Measurements from ENCODE around the gene STAB2. TPM values are rescaled to one million over a fixed set of nuclear protein-coding genes. Genes with fewer than 3 reads are reported as not detected.
A peak's percentile ranks its signal among the peaks of the same experiment; 100 is the strongest.

Gene STAB2
- polyA plus RNA-seq, 1 of the 3 experiments (the other 2 are of a cell fraction), result not detected

DNA sequence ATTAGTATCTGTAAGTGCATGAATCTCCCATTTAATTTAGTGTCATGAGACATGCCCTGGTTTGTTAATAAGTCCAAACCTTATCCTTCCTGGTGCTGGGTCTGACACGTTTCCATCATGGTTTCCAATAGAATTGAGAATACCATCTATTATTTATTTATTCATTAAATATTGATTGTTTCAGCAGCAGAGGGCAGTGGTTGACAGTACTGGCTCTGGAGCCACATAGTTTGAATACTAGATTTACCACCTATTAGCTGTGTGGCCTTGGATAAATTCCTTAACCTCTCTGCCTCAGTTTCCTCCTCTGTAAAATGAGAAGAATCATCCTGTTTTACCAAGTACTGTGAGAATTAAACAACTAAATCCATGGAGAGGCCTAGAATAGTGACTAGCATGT, 941 bp upstream of the STAB2 start:
- ChIA-PET POLR2A (no interaction called here), CTCF (interaction anchor here (1.1 kb wide), 1 partner anchor 12 kb away, joined by 3 read pairs; no protein-coding TSS in a partner anchor)
- Histone ChIP-seq H3K9me2 (no peaks in the 10 kb centered on the region), H3K27me3 (ENCODE audit: insufficient read depth) (no peaks in the 10 kb centered on the region), H3K4me3 (ENCODE audit: low read depth in 2 of 2, low read length in 1 of 2) (no peak overlapping the region), H3K9me3 (no peaks in the 10 kb centered on the region), H4K20me1 (ENCODE audit: insufficient read depth) (no peaks in the 10 kb centered on the region), H3K4me2 (no peak overlapping the region), H3K9ac (no peak overlapping the region), H2AFZ (ENCODE audit: low read depth) (no peak overlapping the region), H3F3A (replicated peaks; ENCODE audit: insufficient read depth) (no peaks in the 10 kb centered on the region), H3K79me2 (ENCODE audit: insufficient read depth) (no peaks in the 10 kb centered on the region), H3K27ac (ENCODE audit: low read depth in 2 of 2, low read length in 1 of 2) (no peak overlapping the region), H3K4me1 (ENCODE audit: control insufficient read depth in 1 of 2, insufficient read depth in 2 of 2, low read depth in 1 of 2, low read length in 1 of 2) (no peaks in the 10 kb centered on the region), H3K36me3 (replicated peaks in 1 of 2; ENCODE audit: control insufficient read depth in 1 of 2, insufficient read depth in 2 of 2, low read length in 1 of 2) (no peaks in the 10 kb centered on the region)
- 40% methylated on average over 1 of the region's 1 CpG for WGBS (ENCODE audit: low lambda C conversion rate)
- DNase-seq, result no peak
- TF ChIP-seq, protein P1, sequence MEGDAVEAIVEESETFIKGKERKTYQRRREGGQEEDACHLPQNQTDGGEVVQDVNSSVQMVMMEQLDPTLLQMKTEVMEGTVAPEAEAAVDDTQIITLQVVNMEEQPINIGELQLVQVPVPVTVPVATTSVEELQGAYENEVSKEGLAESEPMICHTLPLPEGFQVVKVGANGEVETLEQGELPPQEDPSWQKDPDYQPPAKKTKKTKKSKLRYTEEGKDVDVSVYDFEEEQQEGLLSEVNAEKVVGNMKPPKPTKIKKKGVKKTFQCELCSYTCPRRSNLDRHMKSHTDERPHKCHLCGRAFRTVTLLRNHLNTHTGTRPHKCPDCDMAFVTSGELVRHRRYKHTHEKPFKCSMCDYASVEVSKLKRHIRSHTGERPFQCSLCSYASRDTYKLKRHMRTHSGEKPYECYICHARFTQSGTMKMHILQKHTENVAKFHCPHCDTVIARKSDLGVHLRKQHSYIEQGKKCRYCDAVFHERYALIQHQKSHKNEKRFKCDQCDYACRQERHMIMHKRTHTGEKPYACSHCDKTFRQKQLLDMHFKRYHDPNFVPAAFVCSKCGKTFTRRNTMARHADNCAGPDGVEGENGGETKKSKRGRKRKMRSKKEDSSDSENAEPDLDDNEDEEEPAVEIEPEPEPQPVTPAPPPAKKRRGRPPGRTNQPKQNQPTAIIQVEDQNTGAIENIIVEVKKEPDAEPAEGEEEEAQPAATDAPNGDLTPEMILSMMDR (IDR thresholded peaks at IDR 0.05), result peak; percentile 18; the same call in 1 of the 2 replicates
- TF ChIP-seq RAD21 (IDR thresholded peaks at IDR 0.05; ENCODE audit: low read length), result peak; percentile 19; the same call in 1 of the 2 replicates
- TF ChIP-seq POLR2AphosphoS5 (IDR thresholded peaks at IDR 0.05; ENCODE audit: low read depth, low read length), result no peak
- TF ChIP-seq, protein P2, sequence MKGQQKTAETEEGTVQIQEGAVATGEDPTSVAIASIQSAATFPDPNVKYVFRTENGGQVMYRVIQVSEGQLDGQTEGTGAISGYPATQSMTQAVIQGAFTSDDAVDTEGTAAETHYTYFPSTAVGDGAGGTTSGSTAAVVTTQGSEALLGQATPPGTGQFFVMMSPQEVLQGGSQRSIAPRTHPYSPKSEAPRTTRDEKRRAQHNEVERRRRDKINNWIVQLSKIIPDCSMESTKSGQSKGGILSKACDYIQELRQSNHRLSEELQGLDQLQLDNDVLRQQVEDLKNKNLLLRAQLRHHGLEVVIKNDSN (IDR thresholded peaks at IDR 0.05; ENCODE audit: borderline replicate concordance, low read depth), result no peak

DNA sequence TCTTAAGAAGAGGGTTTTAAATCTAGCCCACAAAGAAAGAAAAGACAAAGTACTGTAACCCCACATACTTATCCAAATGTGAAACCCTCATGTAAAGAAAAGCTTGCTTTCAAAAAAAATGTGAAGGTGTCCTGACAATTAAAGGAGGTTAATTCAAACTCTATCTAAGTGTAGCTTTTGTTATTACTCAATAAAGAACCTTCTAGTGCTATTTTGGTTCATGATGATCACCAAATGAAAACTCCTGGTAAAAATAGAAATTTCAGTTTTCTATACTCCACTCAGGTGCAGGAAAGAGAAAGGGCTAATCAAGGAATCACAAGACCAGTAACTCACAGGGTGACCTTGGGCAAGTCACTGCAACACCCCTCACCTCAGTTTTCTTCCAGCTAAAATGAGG, 1.6 kb downstream of the STAB2 start:
- Histone ChIP-seq H4K20me1 (ENCODE audit: insufficient read depth) (no peaks in the 10 kb centered on the region), H3K79me2 (ENCODE audit: insufficient read depth) (no peaks in the 10 kb centered on the region), H2AFZ (ENCODE audit: low read depth) (no peak overlapping the region), H3K9ac (no peak overlapping the region), H3K4me3 (ENCODE audit: low read depth in 2 of 2, low read length in 1 of 2) (no peak overlapping the region), H3K9me2 (no peaks in the 10 kb centered on the region), H3K4me2 (no peak overlapping the region), H3K27ac (ENCODE audit: low read depth in 2 of 2, low read length in 1 of 2) (no peak overlapping the region), H3F3A (replicated peaks; ENCODE audit: insufficient read depth) (no peaks in the 10 kb centered on the region), H3K4me1 (ENCODE audit: control insufficient read depth in 1 of 2, insufficient read depth in 2 of 2, low read depth in 1 of 2, low read length in 1 of 2) (no peaks in the 10 kb centered on the region), H3K27me3 (ENCODE audit: insufficient read depth) (no peaks in the 10 kb centered on the region), H3K36me3 (replicated peaks in 1 of 2; ENCODE audit: control insufficient read depth in 1 of 2, insufficient read depth in 2 of 2, low read length in 1 of 2) (no peaks in the 10 kb centered on the region), H3K9me3 (no peaks in the 10 kb centered on the region)
- ChIA-PET CTCF (interaction anchor here (1.0 to 2.0 kb wide), 3 partner anchors 9 to 44 kb away, joined by 3 to 12 read pairs (median 4); no protein-coding TSS in a partner anchor), POLR2A (no interaction called here)
- no peak for DNase-seq
- TF ChIP-seq, protein P3, sequence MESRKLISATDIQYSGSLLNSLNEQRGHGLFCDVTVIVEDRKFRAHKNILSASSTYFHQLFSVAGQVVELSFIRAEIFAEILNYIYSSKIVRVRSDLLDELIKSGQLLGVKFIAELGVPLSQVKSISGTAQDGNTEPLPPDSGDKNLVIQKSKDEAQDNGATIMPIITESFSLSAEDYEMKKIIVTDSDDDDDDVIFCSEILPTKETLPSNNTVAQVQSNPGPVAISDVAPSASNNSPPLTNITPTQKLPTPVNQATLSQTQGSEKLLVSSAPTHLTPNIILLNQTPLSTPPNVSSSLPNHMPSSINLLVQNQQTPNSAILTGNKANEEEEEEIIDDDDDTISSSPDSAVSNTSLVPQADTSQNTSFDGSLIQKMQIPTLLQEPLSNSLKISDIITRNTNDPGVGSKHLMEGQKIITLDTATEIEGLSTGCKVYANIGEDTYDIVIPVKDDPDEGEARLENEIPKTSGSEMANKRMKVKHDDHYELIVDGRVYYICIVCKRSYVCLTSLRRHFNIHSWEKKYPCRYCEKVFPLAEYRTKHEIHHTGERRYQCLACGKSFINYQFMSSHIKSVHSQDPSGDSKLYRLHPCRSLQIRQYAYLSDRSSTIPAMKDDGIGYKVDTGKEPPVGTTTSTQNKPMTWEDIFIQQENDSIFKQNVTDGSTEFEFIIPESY (IDR thresholded peaks at IDR 0.05; ENCODE audit: borderline replicate concordance, low read depth), result no peak
- TF ChIP-seq TCF12 (IDR thresholded peaks at IDR 0.05), result no peak
- TF ChIP-seq RCOR1 (IDR thresholded peaks at IDR 0.05; ENCODE audit: low read length), result no peak
- no peak for TF ChIP-seq RXRA (IDR thresholded peaks at IDR 0.05; ENCODE audit: borderline replicate concordance, low read depth)
- TF ChIP-seq, protein P2 (IDR thresholded peaks at IDR 0.05; ENCODE audit: borderline replicate concordance, low read depth), result no peak
- no peak for TF ChIP-seq MXI1 (IDR thresholded peaks at IDR 0.05; ENCODE audit: low read depth, low read length)

Data from SK-N-SH (cell line).